Measurements from ENCODE around the gene DDX17.
A peak's percentile ranks its signal among the peaks of the same experiment; 100 is the strongest.

Gene DDX17

DNA sequence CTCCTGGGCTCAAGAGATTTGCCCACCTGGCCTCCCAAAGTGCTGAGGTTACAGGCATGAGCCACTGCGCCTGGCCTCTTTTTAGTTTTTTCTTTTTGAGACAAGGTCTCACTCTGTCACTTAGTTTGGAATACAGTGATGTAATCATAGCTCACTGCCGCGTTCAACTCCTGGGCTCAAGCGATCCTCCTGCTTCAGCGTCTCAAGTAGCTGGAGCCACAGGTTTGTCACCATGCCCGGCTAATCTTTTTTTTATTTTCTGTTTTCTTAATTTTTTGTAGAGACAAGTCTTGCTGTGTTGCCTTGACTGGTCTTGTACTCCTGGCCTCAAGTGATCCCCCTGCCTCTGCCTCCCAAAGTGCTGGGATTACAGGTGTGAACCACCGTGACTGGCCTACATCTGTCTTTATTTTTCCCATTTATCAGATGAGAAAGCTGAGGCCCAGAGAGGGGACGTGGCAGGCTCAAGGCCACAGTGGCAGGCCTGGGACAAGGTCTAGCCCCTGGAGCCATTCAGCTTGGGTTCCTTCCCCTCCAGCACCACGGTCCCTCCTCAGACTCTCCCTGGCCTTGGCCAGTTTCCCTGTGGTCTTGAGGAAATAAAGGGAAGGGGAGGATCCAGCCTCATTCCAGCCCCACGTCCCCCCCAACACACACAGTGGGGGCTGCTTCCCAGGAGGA, 41.0 kb downstream of the DDX17 start:
- Histone ChIP-seq H3K27ac (no peak overlapping the region), H4K20me1 (ENCODE audit: insufficient read depth) (no peaks in the 10 kb centered on the region), H3K79me2 (ENCODE audit: insufficient read depth, low read depth) (no peaks in the 10 kb centered on the region), H3K4me1 (ENCODE audit: low read depth, poor library complexity, severe bottlenecking) (peaks cover 23% of the 10 kb centered on the region), H3K4me2 (no peak overlapping the region), H3K9ac (no peak overlapping the region), H2AFZ (ENCODE audit: low read depth) (no peak overlapping the region), H3K36me3 (ENCODE audit: insufficient read depth) (no peaks in the 10 kb centered on the region), H3K4me3 (IDR thresholded peaks at IDR 0.05; ENCODE audit: insufficient read depth, low read depth, low read length) (no peak overlapping the region), H3K27me3 (ENCODE audit: insufficient read depth, low read depth) (peaks cover 4% of the 10 kb centered on the region; the same call in 1 of the 2 replicates)
- TF ChIP-seq, protein P1, sequence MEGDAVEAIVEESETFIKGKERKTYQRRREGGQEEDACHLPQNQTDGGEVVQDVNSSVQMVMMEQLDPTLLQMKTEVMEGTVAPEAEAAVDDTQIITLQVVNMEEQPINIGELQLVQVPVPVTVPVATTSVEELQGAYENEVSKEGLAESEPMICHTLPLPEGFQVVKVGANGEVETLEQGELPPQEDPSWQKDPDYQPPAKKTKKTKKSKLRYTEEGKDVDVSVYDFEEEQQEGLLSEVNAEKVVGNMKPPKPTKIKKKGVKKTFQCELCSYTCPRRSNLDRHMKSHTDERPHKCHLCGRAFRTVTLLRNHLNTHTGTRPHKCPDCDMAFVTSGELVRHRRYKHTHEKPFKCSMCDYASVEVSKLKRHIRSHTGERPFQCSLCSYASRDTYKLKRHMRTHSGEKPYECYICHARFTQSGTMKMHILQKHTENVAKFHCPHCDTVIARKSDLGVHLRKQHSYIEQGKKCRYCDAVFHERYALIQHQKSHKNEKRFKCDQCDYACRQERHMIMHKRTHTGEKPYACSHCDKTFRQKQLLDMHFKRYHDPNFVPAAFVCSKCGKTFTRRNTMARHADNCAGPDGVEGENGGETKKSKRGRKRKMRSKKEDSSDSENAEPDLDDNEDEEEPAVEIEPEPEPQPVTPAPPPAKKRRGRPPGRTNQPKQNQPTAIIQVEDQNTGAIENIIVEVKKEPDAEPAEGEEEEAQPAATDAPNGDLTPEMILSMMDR (conservative IDR thresholded peaks at IDR 0.05; ENCODE audit: low read depth, low read length): no peak

GRCh38 chr22:38462960-38463784, 42.9 kb downstream of the DDX17 start:
- H3K4me1 ChIP-seq (ENCODE audit: low read depth, poor library complexity, severe bottlenecking): peaks cover 24% of the 10 kb centered on the region

GRCh38 chr22:38461414-38462081, 44.6 kb downstream of the DDX17 start:
- no peak overlapping the region for H3K27ac ChIP-seq

More at GRCh38 chr22:38462960-38463784, 42.9 kb downstream of the DDX17 start:
- Histone ChIP-seq H3K4me2 (no peak overlapping the region), H4K20me1 (ENCODE audit: insufficient read depth) (no peaks in the 10 kb centered on the region), H3K27ac (no peak overlapping the region), H3K79me2 (ENCODE audit: insufficient read depth, low read depth) (no peaks in the 10 kb centered on the region), H2AFZ (ENCODE audit: low read depth) (no peak overlapping the region), H3K27me3 (ENCODE audit: insufficient read depth, low read depth) (peaks cover 4% of the 10 kb centered on the region; the same call in 1 of the 2 replicates), H3K4me3 (IDR thresholded peaks at IDR 0.05; ENCODE audit: insufficient read depth, low read depth, low read length) (no peak overlapping the region), H3K9ac (no peak overlapping the region), H3K36me3 (ENCODE audit: insufficient read depth) (no peaks in the 10 kb centered on the region)
- TF ChIP-seq, protein P1 (conservative IDR thresholded peaks at IDR 0.05; ENCODE audit: low read depth, low read length): no peak

GRCh38 chr22:38461057-38461413, 45.1 kb downstream of the DDX17 start:
- Histone ChIP-seq H2AFZ (ENCODE audit: low read depth) (peak overlapping the region; percentile 75), H4K20me1 (ENCODE audit: insufficient read depth) (no peaks in the 10 kb centered on the region), H3K27me3 (ENCODE audit: insufficient read depth, low read depth) (no peaks in the 10 kb centered on the region; the same call in 1 of the 2 replicates), H3K4me3 (IDR thresholded peaks at IDR 0.05; ENCODE audit: insufficient read depth, low read depth, low read length) (no peak overlapping the region), H3K27ac (no peak overlapping the region), H3K36me3 (ENCODE audit: insufficient read depth) (no peaks in the 10 kb centered on the region), H3K9ac (no peak overlapping the region), H3K4me1 (ENCODE audit: low read depth, poor library complexity, severe bottlenecking) (peaks cover 31% of the 10 kb centered on the region), H3K4me2 (peak overlapping the region; percentile 74), H3K79me2 (ENCODE audit: insufficient read depth, low read depth) (no peaks in the 10 kb centered on the region)
- TF ChIP-seq, protein P1 (conservative IDR thresholded peaks at IDR 0.05; ENCODE audit: low read depth, low read length): no peak

More at GRCh38 chr22:38461414-38462081, 44.6 kb downstream of the DDX17 start:
- no peak overlapping the region for H3K4me3 ChIP-seq (IDR thresholded peaks at IDR 0.05; ENCODE audit: insufficient read depth, low read depth, low read length)
- H3K79me2 ChIP-seq (ENCODE audit: insufficient read depth, low read depth): no peaks in the 10 kb centered on the region
- peak overlapping the region; percentile 75 for H2AFZ ChIP-seq (ENCODE audit: low read depth)
- peaks cover 26% of the 10 kb centered on the region for H3K4me1 ChIP-seq (ENCODE audit: low read depth, poor library complexity, severe bottlenecking)
- peaks cover under 1% of the 10 kb centered on the region; the same call in 1 of the 2 replicates for H3K27me3 ChIP-seq (ENCODE audit: insufficient read depth, low read depth)
- H3K36me3 ChIP-seq (ENCODE audit: insufficient read depth): no peaks in the 10 kb centered on the region
- TF ChIP-seq, protein P1 (conservative IDR thresholded peaks at IDR 0.05; ENCODE audit: low read depth, low read length): no peak
- H3K9ac ChIP-seq: no peak overlapping the region
- no peaks in the 10 kb centered on the region for H4K20me1 ChIP-seq (ENCODE audit: insufficient read depth)
- peak overlapping the region; percentile 74 for H3K4me2 ChIP-seq
